K562 (cell line): Measurements from ENCODE around the gene CNTN5.

Experiments used
- EP300 ChIP-seq: IDR thresholded peaks from 2 replicates; pipeline ENCODE4 v1.6.1; 2012; ENCODE audit warnings: low read length, improper control_type of control experiment
- KDM1A ChIP-seq, 2 experiments: fragments of 450-650 bp; IDR thresholded peaks; 2 replicates each; pipeline ENCODE4 v1.6.1; 2016; ENCODE audit warnings: mild to moderate bottlenecking in 2 of 2
- MXI1 ChIP-seq: IDR thresholded peaks from 2 replicates; pipeline ENCODE4 v1.6.1; 2011; ENCODE audit warnings: low read depth, mild to moderate bottlenecking, improper control_type of control experiment, low read length
- NR4A1 ChIP-seq, 2 experiments: fragments of 250-450 bp in 1 of 2; fragments of 450-650 bp in 1 of 2; sonication (Bioruptor Pico) in 1 of 2; IDR thresholded peaks; 2 replicates each; pipeline versions ENCODE4 v1.4.0 to v1.6.1; 2016 to 2020; ENCODE audit warnings: mild to moderate bottlenecking in 2 of 2, missing compliant biosample characterization in 1 of 2, missing genetic modification characterization in 1 of 2, moderate library complexity in 1 of 2
- RNF2 ChIP-seq: sonication (generic); IDR thresholded peaks from 2 replicates; pipeline ENCODE4 v1.6.1; 2016
- SMARCC2 ChIP-seq: fragments of 450-650 bp; IDR thresholded peaks from 2 replicates; pipeline ENCODE4 v1.6.1; 2017; ENCODE audit warnings: antibody characterized with exemption, moderate library complexity, mild to moderate bottlenecking, low read depth
- TEAD2 ChIP-seq: fragments of 450-650 bp; IDR thresholded peaks from 2 replicates; pipeline ENCODE4 v1.6.1; 2016; ENCODE audit warnings: missing genetic modification characterization, control low read depth, missing compliant biosample characterization
- ZFP30 ChIP-seq: fragments of 250-450 bp; sonication (Bioruptor Pico); IDR thresholded peaks from 2 replicates; pipeline ENCODE4 v1.8.0; 2022; ENCODE audit warnings: moderate library complexity, mild to moderate bottlenecking, inconsistent platforms, borderline replicate concordance
- TF ChIP-seq, protein P1 (sequence below): sonication (generic); formaldehyde crosslinking; IDR thresholded peaks from 2 replicates; pipeline ENCODE4 v1.5.0; 2020; ENCODE audit warnings: missing genetic modification reagents

DNA sequence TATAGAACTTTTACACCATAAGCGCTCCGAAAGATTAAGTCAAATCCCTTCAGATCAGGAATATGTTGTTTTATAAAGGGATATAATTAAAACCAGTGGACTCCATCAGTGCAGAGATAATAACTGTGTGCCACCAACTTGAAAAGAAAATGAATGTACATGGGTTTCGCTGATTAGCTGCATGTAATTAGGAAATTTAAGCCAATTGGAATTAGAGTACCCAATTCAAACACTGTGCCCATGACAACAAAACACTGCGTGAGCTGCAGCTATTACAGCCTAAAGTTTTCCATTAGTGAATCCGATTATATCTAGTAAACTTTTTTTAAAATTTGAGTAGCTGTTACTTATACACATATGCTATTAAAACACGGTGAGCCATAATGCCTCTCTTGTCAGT, 1274.0 kb downstream of the CNTN5 start:
- TF ChIP-seq MXI1 = no peak
- no peak for TF ChIP-seq RNF2
- TF ChIP-seq ZFP30 (CRISPR knock-in tag) = no peak
- TF ChIP-seq SMARCC2 = no peak
- TF ChIP-seq, protein P1, sequence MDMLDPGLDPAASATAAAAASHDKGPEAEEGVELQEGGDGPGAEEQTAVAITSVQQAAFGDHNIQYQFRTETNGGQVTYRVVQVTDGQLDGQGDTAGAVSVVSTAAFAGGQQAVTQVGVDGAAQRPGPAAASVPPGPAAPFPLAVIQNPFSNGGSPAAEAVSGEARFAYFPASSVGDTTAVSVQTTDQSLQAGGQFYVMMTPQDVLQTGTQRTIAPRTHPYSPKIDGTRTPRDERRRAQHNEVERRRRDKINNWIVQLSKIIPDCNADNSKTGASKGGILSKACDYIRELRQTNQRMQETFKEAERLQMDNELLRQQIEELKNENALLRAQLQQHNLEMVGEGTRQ (CRISPR knock-in tag) = no peak
- TF ChIP-seq NR4A1 (CRISPR knock-in tag; IDR thresholded peaks at IDR 0.05) = no peak
- TF ChIP-seq NR4A1 (tag; IDR thresholded peaks at IDR 0.05) = no peak
- TF ChIP-seq EP300 = no peak
- TF ChIP-seq KDM1A (IDR thresholded peaks at IDR 0.05) = no peak
- TF ChIP-seq TEAD2 (tag) = no peak
